Stimulated activated memory B cell treated with anti-CD40 and anti-IgM and Interleukin-4, amounts not matched to agents 10 μg/mL and 1 μg/mL and 100 μg/mL, for 72 hours (primary cell): Measurements from ENCODE around the gene DMBX1.

Source experiments
- ATAC-seq: fragments of 150-1000 bp; cut with Tn5 transposase; 2 replicates; pipeline ENCODE4 v1.10.0; 2021
- H3K27ac Mint-ChIP-seq: one replicate; pipeline ENCODE4 v1.8.0; 2022; ENCODE audit warnings: mild to moderate bottlenecking, mixed read lengths
- H3K27me3 Mint-ChIP-seq: one replicate; pipeline ENCODE4 v1.8.0; 2022; ENCODE audit warnings: mixed read lengths
- H3K36me3 Mint-ChIP-seq: one replicate; pipeline ENCODE4 v1.8.0; 2022; ENCODE audit warnings: mixed read lengths
- H3K4me1 Mint-ChIP-seq: one replicate; pipeline ENCODE4 v1.8.0; 2022; ENCODE audit warnings: mixed read lengths
- H3K4me3 Mint-ChIP-seq: one replicate; pipeline ENCODE4 v1.8.0; 2022; ENCODE audit warnings: mild to moderate bottlenecking, moderate library complexity, mixed read lengths
- H3K9me3 Mint-ChIP-seq: one replicate; pipeline ENCODE4 v1.8.0; 2022; ENCODE audit warnings: mixed read lengths

Gene DMBX1

GRCh38 chr1:46520063-46520911 lies 30.7 kb downstream of the DMBX1 start:
- Mint-ChIP-seq H3K27me3 (peaks cover 52% of the 10 kb centered on the region), H3K4me3 (no peak overlapping the region), H3K36me3 (no peaks in the 10 kb centered on the region), H3K27ac (no peak overlapping the region), H3K9me3 (no peaks in the 10 kb centered on the region), H3K4me1 (no peaks in the 10 kb centered on the region)
- ATAC-seq = no peak

GRCh38 chr1:46521414-46521813 lies 31.8 kb downstream of the DMBX1 start:
- no peak for ATAC-seq
- Mint-ChIP-seq H3K9me3 (no peaks in the 10 kb centered on the region), H3K4me1 (no peaks in the 10 kb centered on the region), H3K36me3 (no peaks in the 10 kb centered on the region), H3K27ac (no peak overlapping the region), H3K27me3 (peaks cover 55% of the 10 kb centered on the region), H3K4me3 (no peak overlapping the region)

DNA sequence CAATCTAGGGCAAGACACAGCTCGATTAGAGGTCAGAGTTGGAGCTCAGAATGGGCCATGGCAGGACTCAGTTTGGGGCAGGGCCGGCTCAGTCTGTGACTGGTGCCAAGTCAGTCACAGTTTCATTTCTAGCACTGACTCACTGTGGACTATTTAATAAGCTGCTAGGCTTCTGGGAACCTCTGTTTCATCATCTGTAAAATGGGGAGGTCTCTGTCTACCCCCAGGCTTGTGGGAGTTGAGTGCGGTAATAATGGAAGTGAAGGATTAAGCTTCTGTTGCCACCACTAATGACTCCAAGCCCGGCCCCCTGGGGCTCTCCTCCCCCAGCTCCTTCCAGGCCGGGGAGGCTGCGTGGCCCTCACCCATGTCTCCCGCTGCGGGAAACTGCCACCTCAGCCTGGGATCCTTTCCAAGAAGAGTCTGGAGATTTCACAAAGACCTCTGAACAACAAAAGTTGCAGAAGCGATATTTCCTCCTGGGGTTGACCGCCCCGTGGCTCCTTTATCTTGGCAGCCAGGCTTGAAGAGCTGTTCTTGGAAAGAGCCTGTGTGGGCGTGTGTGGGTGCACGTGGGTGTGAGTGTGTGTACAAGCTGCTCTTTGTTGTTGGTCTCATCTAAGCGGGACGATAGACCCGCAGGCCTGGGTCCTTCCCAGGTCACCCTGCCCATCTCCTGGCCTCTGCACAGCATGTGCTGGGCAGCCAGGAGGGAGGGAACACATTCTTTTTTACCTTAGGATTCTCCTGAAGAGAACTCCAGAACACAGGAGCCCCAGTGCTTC lies 32.7 kb downstream of the DMBX1 start:
- Mint-ChIP-seq H3K27me3 (peaks cover 60% of the 10 kb centered on the region), H3K4me1 (no peaks in the 10 kb centered on the region), H3K36me3 (no peaks in the 10 kb centered on the region), H3K27ac (no peak overlapping the region), H3K4me3 (no peak overlapping the region), H3K9me3 (no peaks in the 10 kb centered on the region)
- no peak for ATAC-seq

GRCh38 chr1:46522969-46523320 lies 33.3 kb downstream of the DMBX1 start:
- no peak overlapping the region for H3K4me3 Mint-ChIP-seq

DNA sequence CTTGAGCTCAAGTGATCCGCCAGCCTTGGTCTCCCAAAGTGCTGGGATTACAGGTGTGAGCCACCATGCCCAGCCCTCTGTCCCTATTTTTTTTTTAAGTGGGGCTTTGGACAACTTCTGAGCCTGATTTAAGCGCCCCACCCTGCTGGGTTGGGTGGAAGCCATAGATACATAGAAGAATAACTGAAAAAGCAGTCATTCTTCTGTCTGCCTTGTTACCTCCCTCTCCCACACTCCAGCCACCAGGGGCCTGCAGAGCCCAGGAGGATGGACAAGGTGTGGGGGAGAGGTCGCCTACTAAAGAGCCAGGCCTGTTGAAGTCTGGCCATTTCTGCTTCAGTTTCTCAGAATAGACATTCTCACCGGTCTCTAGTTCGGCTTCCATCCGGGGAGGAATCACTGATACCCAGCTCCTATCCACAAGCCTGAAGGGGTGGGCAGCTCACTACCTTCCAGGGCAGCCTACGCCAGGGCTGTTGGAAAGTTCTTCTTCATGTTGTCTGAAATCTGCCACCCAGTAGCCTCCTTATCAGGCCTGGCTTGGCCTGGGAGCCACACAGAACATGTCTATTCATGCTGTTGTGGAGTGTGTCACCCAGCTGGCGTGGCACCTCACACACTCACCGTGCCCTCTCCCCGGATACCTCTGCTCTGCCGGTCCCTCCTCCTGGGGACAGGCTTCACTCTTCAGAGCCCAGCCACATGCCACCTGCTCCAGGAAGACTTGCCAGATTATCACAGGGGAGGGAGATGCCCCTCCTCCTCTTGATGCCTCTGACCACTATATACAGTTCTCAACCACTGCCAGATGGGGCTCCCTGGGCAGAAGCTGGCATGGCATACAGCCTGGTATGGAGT lies 34.1 kb downstream of the DMBX1 start:
- no peaks in the 10 kb centered on the region for H3K9me3 Mint-ChIP-seq
- no peak overlapping the region for H3K27ac Mint-ChIP-seq
- no peaks in the 10 kb centered on the region for H3K4me1 Mint-ChIP-seq
- H3K36me3 Mint-ChIP-seq = no peaks in the 10 kb centered on the region
- H3K27me3 Mint-ChIP-seq = peaks cover 57% of the 10 kb centered on the region
- no peak for ATAC-seq
- no peak overlapping the region for H3K4me3 Mint-ChIP-seq

More at GRCh38 chr1:46522969-46523320, 33.3 kb downstream of the DMBX1 start:
- no peak for ATAC-seq
- no peaks in the 10 kb centered on the region for H3K36me3 Mint-ChIP-seq
- H3K9me3 Mint-ChIP-seq = no peaks in the 10 kb centered on the region
- H3K4me1 Mint-ChIP-seq = no peaks in the 10 kb centered on the region
- H3K27me3 Mint-ChIP-seq = peaks cover 57% of the 10 kb centered on the region
- H3K27ac Mint-ChIP-seq = no peak overlapping the region

GRCh38 chr1:46524843-46525242 lies 35.2 kb downstream of the DMBX1 start:
- Mint-ChIP-seq H3K27me3 (peaks cover 61% of the 10 kb centered on the region), H3K9me3 (no peaks in the 10 kb centered on the region), H3K27ac (no peak overlapping the region), H3K4me1 (no peaks in the 10 kb centered on the region), H3K36me3 (no peaks in the 10 kb centered on the region), H3K4me3 (no peak overlapping the region)
- no peak for ATAC-seq

GRCh38 chr1:46525253-46525983 lies 35.8 kb downstream of the DMBX1 start:
- Mint-ChIP-seq H3K4me3 (no peak overlapping the region), H3K27me3 (peaks cover 61% of the 10 kb centered on the region), H3K36me3 (no peaks in the 10 kb centered on the region), H3K27ac (no peak overlapping the region), H3K4me1 (no peaks in the 10 kb centered on the region), H3K9me3 (no peaks in the 10 kb centered on the region)
- no peak for ATAC-seq

DNA sequence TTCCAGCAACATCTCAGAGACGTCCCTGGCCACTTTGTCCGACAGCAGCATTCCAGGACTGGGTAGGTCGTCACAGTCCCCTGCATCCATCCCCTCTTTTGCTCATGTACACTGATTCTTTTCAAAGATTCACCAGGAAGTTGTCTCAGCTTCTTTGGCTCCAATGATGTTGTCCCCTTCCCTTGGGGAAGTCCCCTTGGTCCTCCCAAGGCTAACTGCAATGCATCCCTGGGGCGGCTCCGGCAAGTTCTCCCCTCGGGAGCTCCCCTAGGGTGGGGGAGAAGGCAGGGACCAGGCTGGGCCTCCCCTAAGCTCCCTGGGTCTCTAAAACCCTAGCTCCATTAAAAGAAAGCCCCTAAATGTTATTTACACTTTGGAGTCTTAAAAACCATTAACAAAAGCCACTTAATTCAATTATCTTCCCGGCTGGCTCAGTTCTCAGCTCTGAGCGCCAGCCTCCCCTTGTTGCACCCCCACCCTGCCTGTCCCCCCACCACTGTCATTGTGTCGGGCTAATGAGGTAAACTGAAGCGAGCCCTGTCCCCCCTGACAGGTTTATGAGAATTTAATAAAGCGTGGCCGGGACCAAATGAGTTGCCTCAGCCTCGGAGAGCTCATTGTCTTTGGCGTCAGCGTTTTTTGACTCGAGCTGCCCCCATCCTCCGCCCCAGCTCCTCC lies 36.5 kb downstream of the DMBX1 start:
- Mint-ChIP-seq H3K27ac (no peak overlapping the region), H3K4me3 (no peak overlapping the region), H3K4me1 (no peaks in the 10 kb centered on the region), H3K9me3 (no peaks in the 10 kb centered on the region), H3K27me3 (peaks cover 63% of the 10 kb centered on the region), H3K36me3 (no peaks in the 10 kb centered on the region)
- ATAC-seq = no peak

DNA sequence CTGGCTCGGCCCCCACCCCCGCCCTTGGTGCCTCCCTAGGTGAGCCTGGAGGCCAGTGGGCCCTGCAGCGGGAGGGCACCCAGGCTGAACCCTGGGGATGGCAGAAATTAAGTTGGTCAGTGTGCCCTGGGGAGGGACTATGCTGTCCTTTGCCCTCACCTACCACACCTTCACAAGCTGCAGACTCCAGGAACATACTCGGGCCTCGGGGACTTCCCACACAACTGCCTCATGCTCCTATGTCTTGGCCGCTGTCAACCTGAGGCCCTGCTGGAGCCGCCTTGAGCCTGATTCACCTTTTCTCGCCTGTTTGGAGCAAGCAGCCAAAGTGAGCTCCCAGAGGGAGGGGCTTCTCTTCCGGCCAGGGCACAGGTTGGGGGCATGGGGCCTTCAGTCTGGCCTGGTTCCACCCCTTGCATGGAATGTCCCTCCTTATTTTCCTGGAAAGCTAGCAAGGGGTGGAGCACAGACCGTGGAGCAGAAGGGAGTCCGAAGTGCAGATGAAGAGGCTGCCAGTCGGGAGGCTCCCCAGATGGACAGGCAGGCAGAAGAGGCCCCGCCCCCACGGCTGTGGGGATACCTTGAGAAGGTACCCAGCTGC lies 37.2 kb downstream of the DMBX1 start:
- H3K27me3 Mint-ChIP-seq = peaks cover 69% of the 10 kb centered on the region
- no peak overlapping the region for H3K4me3 Mint-ChIP-seq
- H3K36me3 Mint-ChIP-seq = no peaks in the 10 kb centered on the region
- ATAC-seq = no peak
- H3K4me1 Mint-ChIP-seq = no peaks in the 10 kb centered on the region
- no peak overlapping the region for H3K27ac Mint-ChIP-seq
- no peaks in the 10 kb centered on the region for H3K9me3 Mint-ChIP-seq

DNA sequence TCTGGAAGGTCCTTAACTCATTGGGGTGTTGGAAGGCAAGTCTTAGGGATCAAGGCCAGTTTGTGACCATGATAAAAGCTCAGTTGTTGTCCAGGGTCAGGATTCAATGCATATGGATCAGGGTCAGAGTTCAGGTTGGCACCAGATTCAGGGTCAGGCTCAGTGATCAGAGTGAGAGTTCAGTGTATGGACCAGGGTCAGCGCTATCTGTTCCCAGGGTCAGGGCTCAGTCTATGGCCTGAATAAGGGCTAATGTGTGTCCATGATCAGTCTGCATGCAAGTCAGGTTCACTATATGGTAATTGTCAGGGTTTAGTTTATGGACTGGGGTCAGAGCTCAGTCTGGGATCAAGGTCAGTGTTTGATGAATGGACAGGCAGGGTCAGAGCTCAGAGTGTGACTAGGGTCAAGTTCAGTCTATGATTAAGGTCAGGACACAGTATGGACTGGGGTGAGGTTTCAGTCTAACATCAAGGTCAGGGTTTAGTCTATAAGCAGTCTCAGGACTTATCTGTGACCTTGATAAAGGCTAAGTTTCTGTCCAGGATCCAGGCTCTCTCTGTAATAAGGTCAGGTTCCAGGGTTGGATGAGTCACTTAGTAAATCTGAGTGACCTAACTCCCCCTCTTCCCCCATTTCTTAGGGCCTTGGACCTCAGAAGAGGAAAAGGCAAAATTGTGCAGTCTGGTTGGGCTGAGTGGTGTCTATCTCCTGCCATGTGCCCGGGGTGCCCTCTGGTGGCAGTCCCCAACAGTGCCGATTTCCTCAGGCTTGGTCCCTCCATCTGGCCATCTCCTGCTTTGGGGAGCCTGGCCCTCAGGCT lies 38.0 kb downstream of the DMBX1 start:
- H3K27me3 Mint-ChIP-seq = peaks cover 74% of the 10 kb centered on the region
- no peak overlapping the region for H3K27ac Mint-ChIP-seq
- H3K4me3 Mint-ChIP-seq = no peak overlapping the region
- H3K36me3 Mint-ChIP-seq = no peaks in the 10 kb centered on the region
- no peaks in the 10 kb centered on the region for H3K4me1 Mint-ChIP-seq
- ATAC-seq = peak; percentile 60
- H3K9me3 Mint-ChIP-seq = no peaks in the 10 kb centered on the region

DNA sequence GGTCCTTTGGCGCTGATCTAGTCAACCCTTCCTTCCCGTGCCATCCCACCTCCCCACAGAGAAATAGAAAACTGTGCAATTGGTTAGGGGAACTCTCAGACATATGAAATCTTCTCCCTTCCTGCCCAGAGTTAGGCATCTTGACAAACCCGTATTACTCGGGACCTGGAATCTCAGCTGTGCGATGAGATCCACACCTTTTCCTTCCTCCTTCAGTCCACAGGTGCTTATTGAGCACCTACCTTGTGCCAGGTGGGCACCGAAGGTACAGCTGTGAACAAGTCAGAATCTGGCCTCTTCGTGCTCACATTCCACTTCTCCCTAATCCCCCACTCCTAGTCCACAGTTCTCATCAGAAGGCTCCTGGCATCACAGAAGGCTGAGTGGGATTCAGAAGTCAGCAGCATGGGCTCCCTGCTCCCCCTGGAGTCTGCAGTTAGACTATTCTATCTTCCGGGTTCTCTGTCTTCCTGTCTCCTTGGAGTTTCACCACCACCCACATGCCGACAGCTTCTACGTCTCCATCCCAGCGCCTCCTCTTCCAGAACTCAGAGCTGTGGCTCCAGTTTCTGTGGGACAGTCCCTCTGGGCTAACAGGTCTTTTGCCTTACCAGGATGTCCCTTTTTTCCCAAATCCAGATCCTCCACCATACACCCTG lies 38.8 kb downstream of the DMBX1 start:
- Mint-ChIP-seq H3K27ac (no peak overlapping the region), H3K36me3 (no peaks in the 10 kb centered on the region), H3K27me3 (peaks cover 75% of the 10 kb centered on the region), H3K4me1 (peaks cover under 1% of the 10 kb centered on the region), H3K9me3 (no peaks in the 10 kb centered on the region), H3K4me3 (no peak overlapping the region)
- ATAC-seq = no peak

GRCh38 chr1:46529031-46529630 lies 39.5 kb downstream of the DMBX1 start:
- Mint-ChIP-seq H3K9me3 (no peaks in the 10 kb centered on the region), H3K4me3 (no peak overlapping the region), H3K4me1 (peaks cover 6% of the 10 kb centered on the region), H3K36me3 (no peaks in the 10 kb centered on the region), H3K27me3 (peaks cover 82% of the 10 kb centered on the region), H3K27ac (no peak overlapping the region)
- ATAC-seq = no peak

DNA sequence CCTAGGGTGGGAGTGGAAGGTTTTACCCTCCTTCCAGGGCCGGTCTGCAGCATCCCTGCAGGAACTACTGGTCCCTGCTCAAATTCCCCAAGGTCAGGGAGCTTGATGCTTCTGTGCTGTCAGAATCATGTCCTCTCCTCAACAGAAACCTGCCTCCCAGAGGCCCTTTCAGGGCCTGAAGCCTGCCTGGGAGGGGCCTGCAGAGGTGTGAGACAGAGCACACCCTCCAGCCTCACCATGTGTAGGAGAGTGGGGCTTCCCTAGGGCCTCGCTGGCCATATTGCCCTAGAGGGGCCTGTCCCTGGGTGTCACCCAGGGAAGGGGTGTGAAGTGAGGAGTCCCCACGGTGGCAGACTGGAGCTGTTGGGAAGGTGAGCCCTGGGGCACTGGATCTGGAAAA lies 40.7 kb downstream of the DMBX1 start:
- Mint-ChIP-seq H3K27ac (no peak overlapping the region), H3K27me3 (peaks cover 73% of the 10 kb centered on the region), H3K4me3 (no peak overlapping the region), H3K4me1 (peaks cover 6% of the 10 kb centered on the region), H3K9me3 (no peaks in the 10 kb centered on the region), H3K36me3 (no peaks in the 10 kb centered on the region)
- ATAC-seq = no peak
